PC-3 (cell line): ENCODE results near the gene GEMIN5. TPM values are rescaled to one million over a fixed set of nuclear protein-coding genes. Genes with fewer than 3 reads are reported as not detected.

ENCODE experiments used
- ATAC-seq: fragments of 200-7000 bp; cut with Tn5 transposase; 2 replicates; pipeline ENCODE4 v1.9.1; 2020; ENCODE audit warnings: mild to moderate bottlenecking, moderate library complexity
- BruUV-seq: library from RNA; stranded (reverse); fragments of 400-500 nt; replicated peaks from 2 replicates; lab custom pipeline; 2021; lab: Mats Ljungman, UMichigan
- CTCF ChIA-PET: fragments of 300-600 bp; sonication (Branson Sonifier 250); formaldehyde crosslinking; loops from one replicate; lab custom pipeline; 2022; ENCODE audit warnings: antibody characterized with exemption; lab: Charles Lee
- POLR2A ChIA-PET: fragments of 300-600 bp; sonication (Branson Sonifier 250); formaldehyde crosslinking; loops from one replicate; lab custom pipeline; 2022; ENCODE audit warnings: antibody characterized with exemption; ENCODE audit not compliant: unreplicated experiment; lab: Charles Lee
- DNase-seq: peaks from one replicate; pipeline ENCODE4 v3.0.0-alpha.2; 2015
- H2AFZ ChIP-seq: fragments of 300-600 bp; sonication (generic); 2 replicates; pipeline ENCODE4 v1.6.0; 2016; ENCODE audit warnings: antibody characterized with exemption, low read length
- H3F3A ChIP-seq: fragments of 300-600 bp; sonication (generic); one replicate; pipeline ENCODE4 v1.6.0; 2017; ENCODE audit warnings: antibody characterized with exemption, low read length, control low read depth, mild to moderate bottlenecking; ENCODE audit not compliant: unreplicated experiment
- H3K27ac ChIP-seq: fragments of 300-600 bp; sonication (generic); 2 replicates; pipeline ENCODE4 v1.5.1; 2016; ENCODE audit warnings: mild to moderate bottlenecking, low read length
- H3K27me3 ChIP-seq: fragments of 300-600 bp; sonication (generic); 2 replicates; pipeline ENCODE4 v1.6.1; 2016; ENCODE audit warnings: low read length, mixed read lengths
- H3K36me3 ChIP-seq: fragments of 300-600 bp; sonication (generic); 2 replicates; pipeline ENCODE4 v1.6.1; 2016; ENCODE audit warnings: low read depth, mixed run types, low read length, mixed read lengths
- H3K4me1 ChIP-seq: fragments of 300-600 bp; sonication (generic); 2 replicates; pipeline ENCODE4 v1.5.1; 2016; ENCODE audit warnings: low read length; ENCODE audit not compliant: insufficient read depth
- H3K4me2 ChIP-seq: fragments of 300-600 bp; sonication (generic); 2 replicates; pipeline ENCODE4 v1.6.0; 2016; ENCODE audit warnings: low read length
- H3K4me3 ChIP-seq: fragments of 300-600 bp; sonication (generic); 2 replicates; pipeline ENCODE4 v1.5.1; 2016; ENCODE audit warnings: mild to moderate bottlenecking, low read length, mixed read lengths
- H3K79me2 ChIP-seq: fragments of 300-600 bp; sonication (generic); 2 replicates; pipeline ENCODE4 v1.6.1; 2017; ENCODE audit warnings: low read length, mixed read lengths
- H3K9ac ChIP-seq: fragments of 300-600 bp; sonication (generic); 2 replicates; pipeline ENCODE4 v1.6.0; 2016; ENCODE audit warnings: mild to moderate bottlenecking, low read length
- H3K9me2 ChIP-seq: fragments of 300-600 bp; sonication (generic); replicated peaks from 2 replicates; pipeline ENCODE4 v1.6.1; 2016; ENCODE audit warnings: mixed run types, low read length, mixed read lengths
- H3K9me3 ChIP-seq: fragments of 300-600 bp; sonication (generic); 2 replicates; pipeline ENCODE4 v1.6.1; 2016; ENCODE audit warnings: low read length, mixed read lengths
- H4K20me1 ChIP-seq: fragments of 300-600 bp; sonication (generic); 2 replicates; pipeline ENCODE4 v1.6.1; 2016; ENCODE audit warnings: low read length, mixed read lengths
- EZH2 ChIP-seq: fragments of 300-600 bp; sonication (generic); IDR thresholded peaks from one replicate; pipeline ENCODE4 v1.6.1; 2017; ENCODE audit warnings: antibody characterized with exemption, mild to moderate bottlenecking, low read length; ENCODE audit not compliant: unreplicated experiment
- EZH2phosphoT487 ChIP-seq: fragments of 300-600 bp; sonication (generic); IDR thresholded peaks from 2 replicates; pipeline ENCODE4 v1.6.1; 2018; ENCODE audit warnings: mild to moderate bottlenecking, antibody characterized with exemption, low read length, borderline replicate concordance
- intact Hi-C: fragments of 100-400 bp; cut with micrococcal nuclease; formaldehyde crosslinking; loops from 2 replicates; pipeline ENCODE4 v1.9.0; 2023
- total RNA-seq: library from RNA; depleted of rRNA; stranded (reverse); fragments of >200 nt; gene quantifications from 2 replicates; pipeline ENCODE4 v1.2.3, GENCODE V29; 2014
- TF ChIP-seq, protein P1 (sequence below): fragments of 300-600 bp; sonication (generic); conservative IDR thresholded peaks from 2 replicates; pipeline ENCODE4 v1.5.1; 2017; ENCODE audit warnings: antibody characterized with exemption, low read depth, mild to moderate bottlenecking, low read length

Gene GEMIN5
- total RNA-seq, 1 experiment from 2014 or later, result 19.8 TPM

GRCh38 chr5:154972476-154973080 is 34.6 kb upstream of the GEMIN5 start:
- peak; percentile 56 for DNase-seq
- POLR2A ChIA-PET, result no interaction called here
- Histone ChIP-seq H3K4me3 (no peak overlapping the region), H3K9me3 (no peaks in the 10 kb centered on the region), H3F3A (no peaks in the 10 kb centered on the region), H3K9me2 (no peaks in the 10 kb centered on the region), H3K36me3 (0 out of 2 replicates have a peak, but pooled peaks cover 3% of the 10 kb centered on the region), H3K4me1 (peaks cover 2% of the 10 kb centered on the region; the same call in 1 of the 2 replicates), H3K4me2 (no peak overlapping the region), H3K27me3 (no peaks in the 10 kb centered on the region), H3K9ac (no peak overlapping the region), H3K79me2 (no peaks in the 10 kb centered on the region), H2AFZ (no peak overlapping the region), H4K20me1 (no peaks in the 10 kb centered on the region), H3K27ac (no peak overlapping the region)
- TF ChIP-seq, protein P1, sequence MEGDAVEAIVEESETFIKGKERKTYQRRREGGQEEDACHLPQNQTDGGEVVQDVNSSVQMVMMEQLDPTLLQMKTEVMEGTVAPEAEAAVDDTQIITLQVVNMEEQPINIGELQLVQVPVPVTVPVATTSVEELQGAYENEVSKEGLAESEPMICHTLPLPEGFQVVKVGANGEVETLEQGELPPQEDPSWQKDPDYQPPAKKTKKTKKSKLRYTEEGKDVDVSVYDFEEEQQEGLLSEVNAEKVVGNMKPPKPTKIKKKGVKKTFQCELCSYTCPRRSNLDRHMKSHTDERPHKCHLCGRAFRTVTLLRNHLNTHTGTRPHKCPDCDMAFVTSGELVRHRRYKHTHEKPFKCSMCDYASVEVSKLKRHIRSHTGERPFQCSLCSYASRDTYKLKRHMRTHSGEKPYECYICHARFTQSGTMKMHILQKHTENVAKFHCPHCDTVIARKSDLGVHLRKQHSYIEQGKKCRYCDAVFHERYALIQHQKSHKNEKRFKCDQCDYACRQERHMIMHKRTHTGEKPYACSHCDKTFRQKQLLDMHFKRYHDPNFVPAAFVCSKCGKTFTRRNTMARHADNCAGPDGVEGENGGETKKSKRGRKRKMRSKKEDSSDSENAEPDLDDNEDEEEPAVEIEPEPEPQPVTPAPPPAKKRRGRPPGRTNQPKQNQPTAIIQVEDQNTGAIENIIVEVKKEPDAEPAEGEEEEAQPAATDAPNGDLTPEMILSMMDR, result peak; percentile 71
- TF ChIP-seq EZH2phosphoT487 (no peak), EZH2 (no peak)
- intact Hi-C loops, result loop anchor here (1.0 to 5.0 kb wide), 3 partner anchors 32 to 175 kb away; no protein-coding TSS in a partner anchor
- ATAC-seq, result peak; percentile 72
- CTCF ChIA-PET, result interaction anchor here (0.5 to 1.1 kb wide), 4 partner anchors 30 to 429 kb away, joined by 3 to 13 read pairs (median 4); no protein-coding TSS in a partner anchor
- BruUV-seq, result no TSS peak

GRCh38 chr5:154971501-154971900 is 33.5 kb upstream of the GEMIN5 start:
- ChIA-PET POLR2A (no interaction called here), CTCF (no interaction called here)
- intact Hi-C loops, result loop anchor here (5.0 kb wide), 1 partner anchor 176 kb away; no protein-coding TSS in a partner anchor

More at GRCh38 chr5:154971501-154971900, 33.5 kb upstream of the GEMIN5 start:
- Histone ChIP-seq H3F3A (peaks cover 3% of the 10 kb centered on the region), H3K9me3 (no peaks in the 10 kb centered on the region), H4K20me1 (no peaks in the 10 kb centered on the region), H3K4me1 (no peaks in the 10 kb centered on the region), H2AFZ (no peak overlapping the region), H3K27me3 (no peaks in the 10 kb centered on the region), H3K4me2 (no peak overlapping the region), H3K79me2 (no peaks in the 10 kb centered on the region), H3K9me2 (no peaks in the 10 kb centered on the region), H3K4me3 (no peak overlapping the region), H3K27ac (no peak overlapping the region), H3K9ac (no peak overlapping the region), H3K36me3 (peaks cover 3% of the 10 kb centered on the region; the same call in 1 of the 2 replicates)
- ATAC-seq (no peak), DNase-seq (no peak)
- no peak for TF ChIP-seq EZH2
- TF ChIP-seq EZH2phosphoT487, result no peak
- TF ChIP-seq, protein P1, result no peak
- BruUV-seq, result no TSS peak
